Measurements from ENCODE around the gene NAALADL2. TPM values are rescaled to one million over a fixed set of nuclear protein-coding genes. Genes with fewer than 3 reads are reported as not detected.

NAALADL2 gene
- total RNA-seq, 1 experiment from 2014 or later = 1.6 TPM

DNA sequence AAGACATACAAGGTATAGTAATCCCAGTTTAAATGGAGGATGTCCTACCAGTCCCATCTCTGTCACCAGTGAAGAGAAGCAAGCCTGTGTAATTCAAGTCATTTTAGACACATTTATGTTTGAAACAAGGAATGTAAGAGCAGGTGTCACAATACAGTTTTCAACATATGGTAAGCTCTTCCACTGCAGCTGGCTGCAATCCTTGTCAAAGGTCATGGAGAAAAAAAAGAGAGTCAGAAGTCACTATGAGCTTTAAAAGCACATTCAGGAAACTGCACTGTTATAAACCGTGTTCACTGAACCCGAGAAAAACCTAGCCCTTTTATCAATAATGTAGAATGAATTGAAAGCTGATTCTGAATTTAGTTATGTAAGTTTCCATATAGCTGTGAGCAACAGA lies 206.4 kb downstream of the NAALADL2 start:
- H3K27me3 Mint-ChIP-seq (ENCODE audit: low read depth) = no peaks in the 10 kb centered on the region
- DNase-seq = no peak
- no peaks in the 10 kb centered on the region for H3K9me3 ChIP-seq (ENCODE audit: control insufficient read depth, low read depth, low read length)
- no peak overlapping the region for H2BK5ac ChIP-seq (ENCODE audit: insufficient read length, low read length)
- H4K91ac ChIP-seq (ENCODE audit: insufficient read length, low read depth, low read length) = no peak overlapping the region
- no peak overlapping the region for H2BK15ac ChIP-seq (ENCODE audit: low read depth, low read length)
- no peak overlapping the region for H3T11ph ChIP-seq (ENCODE audit: low read length)
- no peaks in the 10 kb centered on the region for H3K23me2 ChIP-seq (ENCODE audit: insufficient read length, low read depth, low read length, poor library complexity, severe bottlenecking)
- no peak overlapping the region for H2BK20ac ChIP-seq (ENCODE audit: low read depth, low read length, poor library complexity, severe bottlenecking)
- no peak overlapping the region for H3K14ac ChIP-seq (ENCODE audit: insufficient read depth, low read length)
- no peaks in the 10 kb centered on the region for H3K79me1 ChIP-seq (ENCODE audit: insufficient read depth, low read depth, low read length, poor library complexity, severe bottlenecking)
- TF ChIP-seq CTCF (conservative IDR thresholded peaks at IDR 0.05) = no peak
- no peaks in the 10 kb centered on the region for H3K4me1 ChIP-seq (ENCODE audit: insufficient read depth, low read length)
- H3K4me3 Mint-ChIP-seq = no peak overlapping the region
- no CpG with 5 or more reads among the region's 2 CpGs for WGBS (ENCODE audit: extremely low coverage, insufficient read length, low lambda C conversion rate)
- no peaks in the 10 kb centered on the region for H3K9me3 Mint-ChIP-seq
- no peak overlapping the region for H4K8ac ChIP-seq (replicated peaks; ENCODE audit: insufficient read length, low read depth, low read length)
- no peak overlapping the region for H3K56ac ChIP-seq (ENCODE audit: insufficient read length, low read depth, low read length)
- H3K79me2 ChIP-seq (ENCODE audit: insufficient read depth, low read length) = no peaks in the 10 kb centered on the region
- no peaks in the 10 kb centered on the region for H3K36me3 Mint-ChIP-seq (ENCODE audit: insufficient read depth in 1 of 3, low read depth in 3 of 3)
- no peak overlapping the region for H3K27ac ChIP-seq (ENCODE audit: insufficient read length, low read depth, low read length)
- H4K20me1 ChIP-seq (ENCODE audit: control insufficient read depth, insufficient read depth, insufficient read length) = no peaks in the 10 kb centered on the region
- no peak overlapping the region for H2BK120ac ChIP-seq (ENCODE audit: low read depth, low read length, poor library complexity, severe bottlenecking)
- H4K5ac ChIP-seq (ENCODE audit: insufficient read length, low read depth, low read length) = no peak overlapping the region
- no peak overlapping the region for H3K18ac ChIP-seq (ENCODE audit: insufficient read length, low read depth, low read length)
- no peak overlapping the region for H3K27ac Mint-ChIP-seq
- no peak overlapping the region for H3K23ac ChIP-seq (ENCODE audit: insufficient read length, low read depth, low read length)
- no peak overlapping the region for H2AFZ ChIP-seq (ENCODE audit: low read length)
- no peak overlapping the region for H3K9ac ChIP-seq (ENCODE audit: extremely low read depth, insufficient read length, low read length)
- peaks cover 0 to 3% of the 10 kb centered on the region in 2 experiments; a peak in 2 of 4 replicates for H3K4me1 Mint-ChIP-seq
- H2AK5ac ChIP-seq (ENCODE audit: insufficient read length, low read length) = no peak overlapping the region
- no peaks in the 10 kb centered on the region for H3K27me3 ChIP-seq (ENCODE audit: insufficient read depth, low read length)
- no peak overlapping the region for H2BK12ac ChIP-seq (ENCODE audit: insufficient read length, low read depth, low read length)
- H3K4me2 ChIP-seq (ENCODE audit: insufficient read depth, insufficient read length, low read length) = no peak overlapping the region
- H3K4ac ChIP-seq (ENCODE audit: low read depth, low read length) = no peak overlapping the region

Data from H9 (cell line).